ENCODE measurements around the gene GPATCH2L.

GPATCH2L gene

DNA sequence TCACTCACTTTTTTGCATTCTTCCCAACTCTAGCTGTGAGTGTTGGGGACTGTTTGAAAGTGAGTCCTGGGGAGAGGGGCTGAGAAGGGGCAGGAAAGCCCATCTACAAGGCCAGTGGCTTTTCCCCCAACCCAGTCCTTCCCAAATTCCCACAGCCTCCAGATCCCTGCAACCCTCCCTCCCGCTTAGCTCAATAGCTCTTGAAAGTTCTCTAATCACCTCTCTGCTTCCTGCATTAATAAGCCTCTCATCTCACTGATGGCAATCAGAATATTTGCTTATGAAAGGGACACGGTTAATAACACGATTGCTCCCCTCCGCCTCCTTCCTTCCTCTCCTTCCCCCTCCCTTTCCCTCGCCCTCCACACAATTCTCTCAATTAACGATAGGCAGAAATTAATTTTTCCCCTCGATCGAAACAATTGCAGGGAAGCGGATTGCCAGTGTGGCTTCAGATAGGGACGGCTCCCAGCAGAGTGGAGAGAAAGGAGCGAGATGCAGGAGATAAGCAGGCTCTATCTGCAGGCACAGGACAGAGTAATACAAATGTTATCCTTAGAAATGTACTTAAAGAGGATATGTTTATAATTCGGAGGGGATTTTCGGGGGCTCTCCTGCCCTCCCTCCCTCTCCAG is 15.1 kb upstream of the GPATCH2L start:
- DNase-seq (ENCODE audit: low spot score) = no peak

DNA sequence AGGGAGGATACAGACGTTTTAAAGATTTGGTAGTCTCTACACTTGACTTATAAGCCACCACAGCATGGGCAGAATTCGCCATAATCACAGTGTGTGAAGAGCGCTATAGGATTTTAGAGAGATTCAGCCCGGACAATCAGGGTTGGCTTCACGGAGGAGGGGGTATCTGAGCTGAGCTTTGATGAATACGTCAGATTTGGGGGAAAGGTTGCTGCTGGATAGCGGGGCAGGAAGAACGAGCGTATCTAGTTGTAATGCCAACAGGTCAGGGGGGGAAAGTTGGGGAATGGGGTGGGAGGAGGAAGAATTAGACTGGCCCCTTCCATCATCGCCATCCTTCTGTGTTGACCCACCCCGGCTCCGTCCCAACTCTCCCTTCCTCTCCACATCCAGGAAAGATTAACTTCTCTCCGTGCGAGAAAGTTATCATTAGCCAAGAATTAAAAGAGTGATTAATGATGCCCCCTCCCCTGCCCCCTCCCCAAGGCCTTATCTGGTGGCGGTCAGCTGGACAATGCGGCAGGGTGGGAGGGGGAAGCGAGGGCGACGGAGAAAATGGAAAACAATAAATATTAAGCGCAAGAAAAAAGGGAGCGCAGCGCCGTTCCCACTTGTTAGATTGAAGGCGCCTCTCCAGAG is 13.5 kb upstream of the GPATCH2L start:
- DNase-seq (ENCODE audit: low spot score) = no peak

DNA sequence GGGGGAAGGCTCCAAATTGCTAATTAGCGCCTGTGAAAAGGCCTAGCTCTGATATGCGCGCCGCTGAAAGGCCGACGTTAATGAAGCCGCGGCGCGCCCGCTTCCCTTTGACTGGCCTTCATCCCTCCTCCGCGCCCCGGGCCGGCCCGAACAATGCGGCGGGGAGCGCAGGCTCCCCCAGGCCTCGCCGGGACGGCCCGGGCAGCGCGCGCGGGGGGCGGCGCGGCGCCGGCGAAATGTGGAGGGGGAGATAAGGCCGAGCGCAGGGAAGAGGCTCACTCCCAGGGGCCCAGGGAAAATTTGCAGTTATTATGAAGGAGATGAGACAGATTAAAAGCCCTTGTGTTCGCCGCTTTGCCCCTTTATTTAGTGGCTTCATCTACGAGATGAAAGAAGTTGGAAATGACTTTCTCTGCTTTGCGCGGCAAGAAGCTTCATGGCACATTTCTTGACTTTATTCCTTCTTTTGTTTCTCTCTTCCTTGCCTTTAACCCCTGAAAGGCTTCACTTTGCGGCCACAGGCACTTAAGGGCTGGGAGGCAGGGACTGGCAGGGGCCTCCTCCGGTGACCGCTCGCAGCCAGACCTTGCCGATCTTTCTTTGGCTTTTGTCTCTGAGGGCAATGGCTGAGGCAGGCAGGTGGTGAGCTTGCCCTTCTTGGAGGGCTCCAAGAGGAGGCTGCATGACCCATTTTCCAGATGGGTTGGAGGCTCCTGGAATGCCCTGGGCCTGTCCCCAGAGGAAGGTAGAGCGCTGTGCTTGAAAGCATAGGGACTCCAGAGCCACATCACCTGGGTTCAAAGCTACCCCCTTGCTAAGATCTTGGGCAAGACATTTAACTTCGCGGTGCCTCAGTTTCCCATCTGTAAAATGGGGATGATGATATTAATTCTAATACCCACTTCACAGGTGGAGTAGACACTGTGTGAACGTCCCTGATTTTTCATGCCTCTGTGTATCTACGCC is 12.7 kb upstream of the GPATCH2L start:
- no peak for DNase-seq (ENCODE audit: low spot score)

DNA sequence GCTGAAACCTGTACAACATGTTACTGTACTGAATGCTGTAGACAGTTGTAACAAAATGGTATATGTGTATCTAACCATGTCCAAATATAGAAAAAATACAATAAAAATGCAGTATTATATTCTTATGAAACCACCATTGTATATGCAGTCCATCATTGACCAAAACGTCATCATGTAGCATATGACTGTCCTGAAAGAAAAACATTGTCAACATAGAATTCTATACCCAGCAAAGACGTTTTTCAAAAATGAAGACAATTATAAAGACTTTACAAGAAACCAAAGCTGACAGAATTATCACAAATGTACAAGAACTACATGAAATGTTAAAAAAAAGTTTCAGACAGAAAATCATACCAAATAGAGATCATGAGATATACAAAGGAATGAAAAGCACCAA is 8.1 kb upstream of the GPATCH2L start:
- DNase-seq (ENCODE audit: low spot score) = no peak

DNA sequence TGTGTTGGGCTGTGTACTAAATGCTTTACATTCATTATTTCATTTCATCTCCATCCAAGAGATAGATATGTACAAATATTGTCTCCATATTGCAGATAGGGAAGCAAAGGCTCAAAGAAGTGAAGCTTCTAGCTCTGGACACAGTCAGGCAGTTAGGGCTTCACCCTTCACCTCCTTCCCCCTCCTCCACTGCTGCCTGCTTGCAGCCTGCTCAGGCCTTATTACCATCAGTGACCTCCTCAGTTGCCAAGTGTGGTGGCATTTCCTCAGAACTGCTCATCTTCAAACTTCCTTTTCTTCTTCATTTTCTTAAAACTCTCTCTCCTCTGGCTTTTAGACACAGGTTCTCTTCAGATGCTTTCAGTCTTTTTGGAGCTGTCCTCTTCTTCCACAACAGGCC is 4.7 kb upstream of the GPATCH2L start:
- DNase-seq (ENCODE audit: low spot score) = no peak

DNA sequence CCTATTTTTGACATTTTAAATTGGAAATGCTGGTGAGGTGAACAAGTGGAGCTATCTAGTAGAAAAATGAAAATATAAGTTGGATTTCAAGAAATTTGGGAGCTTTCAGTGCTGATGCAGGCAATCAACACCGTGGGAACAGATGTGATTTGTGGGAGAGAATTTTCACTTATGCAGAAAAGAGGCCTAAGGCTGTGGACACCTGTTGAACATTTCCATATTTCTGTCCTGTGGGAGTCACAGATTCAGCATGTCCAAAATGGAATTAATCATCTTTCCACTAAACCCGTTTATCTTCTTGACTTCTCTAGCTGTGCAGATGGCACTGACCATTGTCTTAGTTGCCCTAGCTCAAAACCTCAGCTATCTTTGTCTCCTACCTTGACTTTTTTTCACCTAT is 2.5 kb upstream of the GPATCH2L start:
- DNase-seq (ENCODE audit: low spot score) = no peak

DNA sequence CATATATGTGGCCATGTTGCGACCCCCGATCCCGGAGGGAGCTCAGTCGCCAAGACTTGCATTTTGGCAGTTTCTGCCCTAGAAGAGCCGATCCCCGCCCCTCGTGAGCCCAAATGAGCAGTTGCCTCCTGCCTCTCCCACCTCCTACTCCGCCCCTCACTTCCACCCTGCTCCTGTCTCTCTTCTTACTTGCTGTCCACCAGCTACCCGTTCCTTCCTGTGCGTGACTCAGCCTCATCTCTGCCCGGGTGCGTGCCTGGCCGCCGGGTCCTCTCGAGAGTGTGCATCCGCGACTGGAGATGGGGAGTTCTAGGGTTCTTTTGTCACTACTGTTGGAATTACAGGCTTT is 585 bp downstream of the GPATCH2L start:
- DNase-seq (ENCODE audit: low spot score) = peak; percentile 32

DNA sequence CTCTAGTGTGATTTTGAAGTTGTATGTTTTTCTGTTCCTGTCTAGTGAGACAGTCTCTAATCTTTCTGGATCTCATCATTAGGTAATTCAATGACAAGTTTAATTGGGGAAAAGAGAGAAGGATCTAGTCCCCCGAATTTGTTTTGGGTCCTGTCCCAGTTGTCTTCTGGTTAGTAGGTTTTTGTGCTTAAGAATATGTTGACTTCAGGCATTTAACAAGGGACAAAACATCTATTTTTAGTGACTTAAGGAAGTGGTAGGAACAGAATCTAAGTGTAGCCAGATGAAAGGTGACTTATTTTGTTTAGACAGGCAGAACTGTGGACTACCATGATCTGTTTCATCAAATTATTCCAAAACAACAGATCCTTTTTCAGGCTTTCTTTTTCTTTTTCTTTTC is 2.2 kb downstream of the GPATCH2L start:
- DNase-seq (ENCODE audit: low spot score) = no peak

DNA sequence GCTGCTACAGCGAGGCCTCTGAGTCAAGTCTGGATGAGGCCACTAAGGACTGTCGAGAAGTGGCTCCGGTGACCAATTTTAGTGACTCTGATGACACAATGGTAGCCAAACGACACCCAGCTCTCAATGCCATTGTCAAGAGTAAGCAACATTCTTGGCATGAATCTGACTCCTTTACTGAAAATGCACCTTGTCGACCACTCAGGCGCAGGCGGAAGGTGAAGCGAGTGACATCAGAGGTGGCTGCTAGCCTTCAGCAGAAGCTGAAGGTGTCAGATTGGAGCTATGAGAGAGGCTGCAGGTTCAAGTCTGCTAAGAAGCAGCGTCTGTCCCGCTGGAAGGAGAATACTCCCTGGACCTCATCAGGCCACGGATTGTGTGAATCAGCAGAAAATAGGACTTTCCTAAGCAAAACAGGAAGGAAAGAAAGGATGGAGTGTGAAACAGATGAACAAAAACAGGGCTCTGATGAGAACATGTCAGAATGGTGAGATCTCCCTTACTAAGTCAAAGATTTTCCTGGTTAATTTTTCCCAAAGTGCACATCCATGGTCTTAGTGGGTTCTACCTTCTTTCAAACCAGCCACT is 2.9 kb downstream of the GPATCH2L start:
- no peak for DNase-seq (ENCODE audit: low spot score)

DNA sequence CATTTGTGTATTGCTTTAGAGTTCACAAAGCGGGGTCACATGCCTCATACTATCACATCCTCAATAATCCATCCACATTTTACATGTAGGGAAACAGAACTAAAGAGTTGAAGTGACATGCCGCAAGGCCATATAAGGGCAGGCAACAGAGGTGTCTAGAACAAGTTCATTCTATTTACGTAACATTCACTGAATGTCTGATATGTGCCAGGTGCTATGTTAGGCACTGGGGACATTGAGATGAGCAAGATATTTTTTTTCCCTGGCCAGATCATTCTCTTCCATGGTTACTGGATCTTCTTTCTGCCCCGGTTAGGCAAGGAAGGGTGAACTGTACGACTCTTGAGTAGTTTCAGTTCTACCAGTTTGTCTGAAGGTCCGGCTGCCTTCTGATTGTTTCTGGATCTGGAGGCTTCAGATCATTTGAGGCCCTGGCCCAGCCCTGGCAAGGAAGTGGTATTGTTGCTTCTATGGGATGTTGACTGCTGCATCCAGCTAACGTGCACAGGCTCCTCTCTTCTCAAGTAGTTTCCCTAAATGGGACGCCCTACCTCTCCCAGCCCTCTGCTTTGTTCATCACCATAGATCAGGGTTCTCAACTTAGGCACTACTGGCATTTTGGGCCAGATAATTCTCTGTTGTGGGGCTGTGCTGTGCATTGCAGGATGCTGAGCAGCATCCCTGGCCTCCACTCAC is 12.1 kb downstream of the GPATCH2L start:
- no peak for DNase-seq (ENCODE audit: low spot score)

DNA sequence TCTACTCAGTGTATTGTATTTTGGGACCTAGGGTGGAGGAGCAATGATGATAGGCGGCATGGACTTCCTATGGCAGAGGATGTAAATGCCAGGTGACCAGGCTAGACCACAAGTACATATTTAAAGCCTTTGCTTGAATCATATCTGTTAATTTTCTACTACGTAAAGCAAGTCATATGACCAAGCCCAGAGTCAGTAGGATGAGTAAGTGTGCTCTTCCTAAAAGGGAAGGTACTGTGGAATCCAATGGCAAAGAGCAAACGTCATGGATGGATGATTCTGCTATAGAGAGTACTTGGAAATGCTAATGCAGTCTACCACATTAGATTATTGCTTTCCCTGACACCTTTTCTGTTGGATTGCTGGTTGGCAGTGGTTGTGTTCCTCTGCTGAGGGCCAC is 16.8 kb downstream of the GPATCH2L start:
- no peak for DNase-seq (ENCODE audit: low spot score)

DNA sequence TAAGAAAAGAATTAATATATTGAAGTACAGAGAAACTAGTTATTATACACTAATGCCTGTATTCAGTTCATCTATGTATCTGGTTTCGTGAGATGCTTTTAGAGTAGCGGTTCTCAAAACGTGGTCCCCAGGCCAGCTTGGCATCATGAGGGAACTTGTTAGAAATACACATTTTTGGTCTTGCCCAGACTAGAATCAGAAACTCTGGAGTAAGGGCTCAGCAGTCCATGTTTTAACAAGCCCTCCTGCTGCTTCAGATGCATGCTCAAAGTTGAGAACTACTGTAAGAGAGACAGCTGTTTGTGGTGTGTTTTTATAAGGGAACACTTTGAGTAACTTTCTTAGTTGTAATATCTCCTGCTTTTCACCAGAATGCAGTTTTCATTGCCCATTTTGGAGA is 18.1 kb downstream of the GPATCH2L start:
- DNase-seq (ENCODE audit: low spot score) = no peak

DNA sequence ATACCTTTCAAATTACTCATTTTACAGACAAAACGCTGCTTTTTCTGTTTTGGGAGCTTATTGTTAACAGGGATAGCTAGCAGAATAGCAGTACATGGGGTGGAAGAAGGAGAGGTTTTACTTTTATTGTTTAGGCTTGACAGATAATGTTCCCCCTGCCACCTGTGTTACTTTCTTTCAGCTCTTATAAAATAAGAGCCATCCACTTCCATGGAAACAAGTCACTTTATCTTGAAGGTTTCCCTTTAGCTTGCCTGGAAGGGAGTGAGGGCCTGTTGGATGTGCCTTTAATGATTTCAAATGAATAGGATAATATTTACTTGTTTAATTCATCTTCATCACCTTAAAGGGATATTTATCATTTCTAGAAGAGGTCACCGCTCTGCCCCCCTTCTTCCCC is 23.3 kb downstream of the GPATCH2L start:
- DNase-seq (ENCODE audit: low spot score) = no peak

DNA sequence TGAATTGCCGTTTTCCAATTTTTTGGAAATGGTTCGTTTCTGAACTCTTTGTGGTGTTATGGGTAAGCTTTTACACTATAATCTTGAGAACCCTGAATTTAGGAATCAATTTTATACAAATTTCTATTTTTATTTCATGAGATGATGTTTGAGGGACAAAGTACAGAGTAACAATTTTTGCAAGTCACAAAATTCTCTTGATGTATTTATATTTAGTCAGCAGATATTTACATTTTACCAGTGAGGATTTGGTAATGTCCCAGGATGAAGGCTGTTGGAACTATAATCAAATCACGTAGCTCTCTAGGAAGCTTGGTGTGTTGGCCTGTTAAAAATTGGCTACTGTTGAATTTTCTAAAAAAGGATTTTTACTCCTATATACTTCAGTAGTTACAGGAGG is 24.2 kb downstream of the GPATCH2L start:
- no peak for DNase-seq (ENCODE audit: low spot score)

DNA sequence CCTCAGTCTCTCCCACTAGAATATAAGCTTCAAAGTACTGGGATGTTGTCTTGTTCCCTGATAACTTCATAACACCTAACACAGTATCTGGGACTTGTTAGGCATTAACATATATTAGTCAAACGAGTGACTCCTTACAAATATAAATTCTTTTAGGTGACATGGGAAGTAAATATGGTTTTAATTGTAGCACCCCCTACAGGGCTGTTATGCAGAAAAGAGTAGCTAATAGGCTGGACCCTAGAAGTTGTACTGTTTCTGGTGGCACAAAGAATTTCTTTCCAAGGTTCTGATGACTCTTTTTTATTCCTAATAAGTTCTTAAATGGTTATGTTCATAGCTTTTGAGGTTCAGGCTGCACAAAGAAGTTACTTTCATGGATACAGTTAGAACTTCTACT is 29.8 kb downstream of the GPATCH2L start:
- DNase-seq (ENCODE audit: low spot score) = no peak

DNA sequence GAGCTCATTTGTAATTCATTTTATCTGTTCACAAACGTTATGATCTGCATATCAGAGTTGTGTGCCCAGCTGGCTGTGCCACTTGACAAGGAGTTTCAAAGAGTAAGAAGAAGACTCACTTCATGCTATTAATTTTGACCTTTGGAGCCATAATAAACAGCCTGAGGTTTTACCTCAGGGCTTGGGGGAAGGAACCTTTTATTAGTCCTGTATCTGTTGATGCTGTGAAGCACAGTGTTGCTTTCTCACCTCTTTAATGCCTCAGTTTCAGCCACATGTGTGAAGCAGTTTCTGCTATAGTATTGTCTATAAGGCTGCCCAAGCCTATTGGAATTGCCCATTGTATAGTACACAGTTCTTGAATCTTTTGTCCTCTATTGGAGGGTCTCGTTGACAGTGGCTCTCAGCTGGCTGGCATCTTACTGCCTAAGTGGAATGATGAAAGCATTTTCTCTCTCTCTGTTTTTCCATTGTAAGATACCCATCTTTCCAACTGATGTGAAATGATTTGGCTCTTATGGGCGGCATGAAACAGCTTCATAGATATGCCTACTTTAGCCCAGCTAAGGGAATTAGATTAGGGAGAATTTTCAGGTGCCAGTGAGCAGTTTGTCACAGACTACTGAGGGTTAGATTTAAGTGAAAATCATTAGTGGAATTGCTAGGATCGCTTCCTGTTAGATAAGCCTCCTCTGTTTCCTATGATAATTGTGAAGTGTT is 34.7 kb downstream of the GPATCH2L start:
- no peak for DNase-seq (ENCODE audit: low spot score)

DNA sequence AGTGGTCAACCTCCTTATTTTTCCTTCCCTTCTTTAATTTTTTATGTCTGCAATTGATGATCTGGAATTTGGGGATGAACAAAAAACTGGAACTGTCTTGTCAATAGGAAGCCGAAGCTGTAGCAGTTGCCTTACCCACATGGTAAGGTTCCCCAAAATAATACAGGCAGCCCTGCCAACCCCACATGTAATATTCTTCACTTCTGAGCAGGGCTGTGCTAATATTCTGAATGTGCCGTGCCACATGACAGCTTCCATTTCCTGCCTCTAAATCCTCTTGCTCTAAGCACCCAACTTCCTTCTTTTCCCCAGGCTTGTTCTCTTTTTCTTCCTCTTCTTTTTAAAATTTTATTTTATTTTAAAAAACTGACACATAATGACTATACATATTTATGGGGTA is 39.6 kb downstream of the GPATCH2L start:
- DNase-seq (ENCODE audit: low spot score) = no peak

DNA sequence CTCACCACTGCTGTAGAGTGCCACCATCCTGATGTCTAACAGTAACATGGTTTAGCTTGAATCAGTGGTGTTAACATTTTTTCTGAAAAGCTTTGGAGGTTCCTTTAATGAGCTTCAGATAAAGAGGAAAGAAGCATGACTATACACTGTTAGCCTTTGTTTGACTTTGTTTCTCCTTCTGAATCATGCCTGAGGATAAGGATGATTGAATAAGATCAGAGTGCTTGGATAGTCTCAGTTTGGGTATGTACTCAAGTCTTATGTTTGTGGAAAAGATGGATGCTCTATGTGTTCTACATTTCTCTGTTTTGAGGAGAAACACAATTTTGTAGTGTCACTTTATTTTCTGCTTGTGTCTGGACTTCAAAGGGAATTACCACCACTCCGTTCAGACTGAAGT is 42.0 kb downstream of the GPATCH2L start:
- no peak for DNase-seq (ENCODE audit: low spot score)

DNA sequence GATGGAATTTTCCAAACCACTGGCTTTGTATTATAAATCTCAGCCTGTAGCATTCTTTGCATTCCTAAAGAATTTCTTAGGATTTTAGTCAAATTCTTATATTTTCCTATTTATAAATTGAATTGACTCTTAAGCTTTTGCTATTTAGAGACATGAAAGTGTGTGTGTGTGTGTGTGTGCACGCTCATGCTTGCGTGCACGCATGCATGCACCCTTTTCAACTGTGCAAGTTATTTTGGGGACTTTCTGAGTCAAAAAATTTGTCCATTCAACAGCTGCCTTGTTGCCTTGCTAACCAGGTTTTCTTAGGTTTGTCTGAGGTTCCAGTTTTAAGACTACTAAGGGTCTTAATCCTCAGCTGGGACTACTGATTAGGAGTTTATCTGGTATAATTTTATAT is 42.6 kb downstream of the GPATCH2L start:
- DNase-seq (ENCODE audit: low spot score) = no peak

DNA sequence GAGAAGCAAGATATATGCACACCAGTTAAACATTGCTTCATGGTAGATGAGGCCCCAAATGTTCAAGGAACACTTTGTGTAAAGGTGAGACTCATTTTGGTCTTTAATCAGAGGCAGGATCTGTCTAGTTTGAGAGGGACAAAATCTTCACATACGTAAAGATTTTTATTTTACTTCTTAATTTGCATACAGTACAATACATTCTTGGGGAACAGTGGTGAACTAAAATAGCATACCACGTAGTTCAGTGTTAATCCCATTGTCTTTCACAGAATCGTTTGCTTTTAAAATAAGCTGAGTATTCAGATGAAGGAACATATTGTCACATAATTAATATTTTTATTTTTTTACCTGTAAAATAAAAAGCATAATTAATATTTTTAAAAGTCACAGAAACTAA is 43.3 kb downstream of the GPATCH2L start:
- DNase-seq (ENCODE audit: low spot score) = no peak

DNA sequence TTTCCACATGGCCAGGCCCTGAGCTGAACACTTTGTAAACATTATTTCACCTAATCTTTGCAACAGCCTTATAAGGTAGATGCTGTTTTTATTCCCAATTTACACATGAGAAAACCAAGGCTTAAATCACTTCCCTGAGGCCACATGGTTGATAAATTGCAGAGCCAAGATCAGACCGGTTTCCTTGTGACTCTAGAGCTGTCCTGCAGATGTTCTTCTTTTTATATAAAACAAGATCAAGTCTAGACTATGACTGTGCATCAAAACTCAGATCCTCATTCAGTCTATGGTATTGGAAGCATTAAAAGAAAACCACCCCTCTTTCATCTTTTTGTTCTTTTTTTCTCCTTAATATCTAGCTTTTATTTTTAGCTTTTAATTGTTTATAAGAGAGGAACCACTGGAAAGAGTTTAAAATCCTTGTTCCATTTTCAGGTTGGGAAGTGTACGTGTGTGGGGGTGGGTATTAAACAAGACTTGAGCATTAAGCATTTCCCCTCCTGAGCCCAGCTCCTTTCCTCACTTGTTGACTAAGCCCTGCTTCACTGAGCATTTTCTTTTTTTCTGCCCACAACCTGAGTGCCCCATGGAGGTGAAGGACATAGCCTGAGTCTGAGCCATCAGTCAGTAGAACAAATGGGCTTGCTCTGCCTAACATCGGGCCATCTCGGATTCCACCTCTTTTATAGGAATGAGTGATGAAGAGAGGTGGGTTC is 45.4 kb downstream of the GPATCH2L start:
- DNase-seq (ENCODE audit: low spot score) = no peak

Measured in cerebellar cortex (tissue), 1 donor.